IMR-90 (cell line): ENCODE data around the gene ERC2. TPM values are rescaled to one million over a fixed set of nuclear protein-coding genes. Genes with fewer than 3 reads are reported as not detected.

Experiments used
- ATAC-seq: fragments of 200-7000 bp; cut with Tn5 transposase; 2 replicates; pipeline ENCODE4 v1.9.1; 2020; ENCODE audit warnings: low read depth, mild to moderate bottlenecking, moderate library complexity
- BruUV-seq: library from RNA; stranded (reverse); fragments of 400-500 nt; replicated peaks from 2 replicates; lab custom pipeline; 2021; lab: Mats Ljungman, UMichigan
- CTCF ChIA-PET: fragments of 300-600 bp; formaldehyde crosslinking; extraction: SDS; loops from one replicate; lab custom pipeline; 2021; ENCODE audit warnings: antibody characterized with exemption; lab: Yijun Ruan, JAX
- POLR2A ChIA-PET: fragments of 300-600 bp; sonication (Branson Sonifier 250); formaldehyde crosslinking; loops from one replicate; lab custom pipeline; 2022; ENCODE audit warnings: antibody characterized with exemption; ENCODE audit not compliant: unreplicated experiment; lab: Charles Lee
- DNase-seq: peaks from one replicate; pipeline ENCODE4 v3.0.0; 2013
- H2AFZ ChIP-seq: replicated peaks from 2 replicates; pipeline ENCODE3; 2013; ENCODE audit warnings: low read length, mild to moderate bottlenecking; ENCODE audit not compliant: poor library complexity
- H2AK5ac ChIP-seq: 2 replicates; pipeline ENCODE4 v1.6.1; 2013; ENCODE audit warnings: low read depth, low read length, inconsistent platforms
- H2AK9ac ChIP-seq: replicated peaks from 2 replicates; pipeline ENCODE3; 2013; ENCODE audit warnings: mild to moderate bottlenecking, low read depth, low read length, moderate library complexity; ENCODE audit not compliant: poor library complexity
- H2BK120ac ChIP-seq: 2 replicates; pipeline ENCODE4 v1.6.1; 2013; ENCODE audit warnings: low read depth, low read length, inconsistent platforms
- H2BK15ac ChIP-seq: 3 replicates; pipeline ENCODE4 v1.6.1; 2013; ENCODE audit warnings: low read depth, low read length, inconsistent platforms
- H2BK20ac ChIP-seq: 2 replicates; pipeline ENCODE4 v1.6.1; 2013; ENCODE audit warnings: low read depth, mild to moderate bottlenecking, inconsistent platforms, low read length, moderate library complexity
- H2BK5ac ChIP-seq: 2 replicates; pipeline ENCODE4 v1.6.1; 2013; ENCODE audit warnings: mild to moderate bottlenecking, low read depth, low read length, inconsistent platforms; ENCODE audit not compliant: poor library complexity, severe bottlenecking
- H3K14ac ChIP-seq: replicated peaks from 2 replicates; pipeline ENCODE4 v1.6.1; 2013; ENCODE audit warnings: low read depth, low read length, inconsistent platforms
- H3K18ac ChIP-seq: 2 replicates; pipeline ENCODE4 v1.6.1; 2013; ENCODE audit warnings: low read depth, low read length, control low read depth
- H3K23ac ChIP-seq: 2 replicates; pipeline ENCODE4 v1.6.1; 2013; ENCODE audit warnings: low read depth, low read length, inconsistent platforms
- H3K27ac ChIP-seq: 2 replicates; pipeline ENCODE4 v1.5.1; 2013; ENCODE audit warnings: mild to moderate bottlenecking, control low read depth, low read length; ENCODE audit not compliant: insufficient read depth
- H3K27me3 ChIP-seq: 2 replicates; pipeline ENCODE4 v1.6.1; 2013; ENCODE audit warnings: low read length; ENCODE audit not compliant: control insufficient read depth, insufficient read depth
- H3K36me3 ChIP-seq: 2 replicates; pipeline ENCODE4 v1.6.1; 2013; ENCODE audit warnings: low read length, mixed read lengths; ENCODE audit not compliant: control insufficient read depth, insufficient read depth
- H3K4ac ChIP-seq: 2 replicates; pipeline ENCODE4 v1.6.1; 2013; ENCODE audit warnings: low read depth, low read length, inconsistent platforms
- H3K4me1 ChIP-seq: 2 replicates; pipeline ENCODE4 v1.6.1; 2013; ENCODE audit warnings: low read length, mixed read lengths; ENCODE audit not compliant: control insufficient read depth, insufficient read depth
- H3K4me2 ChIP-seq: 2 replicates; pipeline ENCODE4 v1.6.1; 2013; ENCODE audit warnings: low read depth, mild to moderate bottlenecking, control low read depth, low read length, moderate library complexity
- H3K4me3 ChIP-seq: 2 replicates; pipeline ENCODE4 v1.5.1; 2013; ENCODE audit warnings: low read depth, mild to moderate bottlenecking, control low read depth, low read length, moderate library complexity; ENCODE audit not compliant: insufficient read depth
- H3K56ac ChIP-seq: 2 replicates; pipeline ENCODE4 v1.6.1; 2013; ENCODE audit warnings: low read length, inconsistent platforms; ENCODE audit not compliant: insufficient read depth; ENCODE audit errors: extremely low read depth
- H3K79me1 ChIP-seq, 2 experiments: 2 replicates each; pipeline ENCODE4 v1.6.1; 2013; ENCODE audit warnings: low read length in 2 of 2, inconsistent platforms in 1 of 2, low read depth in 1 of 2
- H3K9ac ChIP-seq: 2 replicates; pipeline ENCODE4 v1.6.1; 2013; ENCODE audit warnings: low read depth, low read length, control low read depth
- H3K9me1 ChIP-seq: 2 replicates; pipeline ENCODE4 v1.6.1; 2013; ENCODE audit warnings: low read length, inconsistent platforms; ENCODE audit not compliant: insufficient read depth
- H3K9me3 ChIP-seq: 2 replicates; pipeline ENCODE4 v1.6.1; 2013; ENCODE audit warnings: low read length; ENCODE audit not compliant: control insufficient read depth, insufficient read depth
- H4K20me1 ChIP-seq: 2 replicates; pipeline ENCODE4 v1.6.1; 2013; ENCODE audit warnings: low read length, inconsistent platforms; ENCODE audit not compliant: insufficient read depth
- H4K5ac ChIP-seq: 2 replicates; pipeline ENCODE4 v1.6.1; 2013; ENCODE audit warnings: mild to moderate bottlenecking, low read depth, low read length, control low read depth
- H4K8ac ChIP-seq, 2 experiments: 2 replicates each; pipeline ENCODE4 v1.6.1; 2013; ENCODE audit warnings: low read depth in 2 of 2, low read length in 2 of 2, control low read depth in 1 of 2, inconsistent platforms in 1 of 2
- H4K91ac ChIP-seq: 2 replicates; pipeline ENCODE4 v1.6.1; 2013; ENCODE audit warnings: low read depth, low read length, inconsistent platforms; ENCODE audit not compliant: insufficient read depth
- BHLHE40 ChIP-seq: fragments of 150-350 bp; IDR thresholded peaks from 2 replicates; pipeline ENCODE4 v1.6.1; 2016; ENCODE audit warnings: mild to moderate bottlenecking, low read depth, low read length
- CEBPB ChIP-seq: IDR thresholded peaks from 2 replicates; pipeline ENCODE4 v1.6.1; 2012; ENCODE audit warnings: low read depth, low read length, improper control_type of control experiment
- CHD1 ChIP-seq: IDR thresholded peaks from 2 replicates; pipeline ENCODE4 v1.6.1; 2012; ENCODE audit warnings: low read depth, low read length, improper control_type of control experiment
- CTCF ChIP-seq: conservative IDR thresholded peaks from 2 replicates; pipeline ENCODE4 v1.5.1; 2012; ENCODE audit warnings: mild to moderate bottlenecking, low read depth, low read length, improper control_type of control experiment
- ELK1 ChIP-seq: fragments of 150-350 bp; IDR thresholded peaks from 2 replicates; pipeline ENCODE4 v1.6.1; 2016; ENCODE audit warnings: low read depth, mild to moderate bottlenecking, low read length, moderate library complexity, borderline replicate concordance
- FOS ChIP-seq: fragments of 150-350 bp; IDR thresholded peaks from 2 replicates; pipeline ENCODE4 v1.6.1; 2016; ENCODE audit warnings: low read depth, low read length
- MAFK ChIP-seq: IDR thresholded peaks from 2 replicates; pipeline ENCODE4 v1.6.1; 2012; ENCODE audit warnings: low read depth, low read length, improper control_type of control experiment
- MAZ ChIP-seq: IDR thresholded peaks from 2 replicates; pipeline ENCODE4 v1.6.1; 2012; ENCODE audit warnings: low read depth, mild to moderate bottlenecking, low read length, improper control_type of control experiment, moderate library complexity, borderline replicate concordance
- MXI1 ChIP-seq: IDR thresholded peaks from 2 replicates; pipeline ENCODE4 v1.6.1; 2012; ENCODE audit warnings: low read depth, mild to moderate bottlenecking, low read length, moderate library complexity, borderline replicate concordance
- NFE2L2 ChIP-seq: fragments of 150-350 bp; IDR thresholded peaks from 2 replicates; pipeline ENCODE4 v1.6.1; 2016; ENCODE audit warnings: low read depth, mild to moderate bottlenecking, low read length
- POLR2A ChIP-seq: IDR thresholded peaks from 2 replicates; pipeline ENCODE4 v1.6.1; 2012; ENCODE audit warnings: mild to moderate bottlenecking, low read depth, low read length
- RAD21 ChIP-seq: IDR thresholded peaks from 2 replicates; pipeline ENCODE4 v1.6.1; 2012; ENCODE audit warnings: low read length, improper control_type of control experiment
- RCOR1 ChIP-seq: IDR thresholded peaks from 2 replicates; pipeline ENCODE4 v1.6.1; 2012; ENCODE audit warnings: mild to moderate bottlenecking, low read length, improper control_type of control experiment; ENCODE audit not compliant: insufficient replicate concordance
- RFX5 ChIP-seq: IDR thresholded peaks from 2 replicates; pipeline ENCODE4 v1.8.0; 2012; ENCODE audit warnings: low read depth, mild to moderate bottlenecking, low read length, moderate library complexity
- SMC3 ChIP-seq: fragments of 150-350 bp; IDR thresholded peaks from 2 replicates; pipeline ENCODE4 v1.6.1; 2016; ENCODE audit warnings: low read depth, mild to moderate bottlenecking, antibody characterized with exemption, low read length, moderate library complexity
- USF2 ChIP-seq: fragments of 150-350 bp; IDR thresholded peaks from 2 replicates; pipeline ENCODE4 v1.6.1; 2017; ENCODE audit warnings: mild to moderate bottlenecking, antibody characterized with exemption, low read length, low read depth
- WGBS, 2 experiments: methylation state at CpG; one replicate each; pipeline versions ENCODE4 v1.1.5 to v1.1.7; 2013; ENCODE audit warnings: missing lambda C conversion rate in 2 of 2; ENCODE audit not compliant: insufficient read length in 1 of 2; ENCODE audit errors: extremely low coverage in 2 of 2; 5-methylcytosine and 5-hydroxymethylcytosine counted together
- dilution Hi-C: fragments of 300-500 bp; cut with HindIII; formaldehyde crosslinking; loops from one replicate; pipeline ENCODE4 v1.14.3; 2018; ENCODE audit warnings: low sequenced_read_pairs; ENCODE audit not compliant: unreplicated experiment
- in situ Hi-C: fragments of 300-500 bp; cut with MboI; formaldehyde crosslinking; loops from 3 replicates; pipeline ENCODE4 v1.14.3; 2019; ENCODE audit warnings: low sequenced_read_pairs, inconsistent platforms, mixed read lengths
- intact Hi-C: fragments of 100-400 bp; cut with micrococcal nuclease; formaldehyde crosslinking; loops from 2 replicates; pipeline ENCODE4 v1.10.0; 2022
- polyA plus RNA-seq, 3 experiments: library from polyadenylated mRNA; depleted of rRNA; stranded (reverse); fragments of >200 nt; gene quantifications; 2 replicates each; pipeline ENCODE4 v1.2.3, GENCODE V29; 2012; ENCODE audit warnings: low replicate concordance in 1 of 3
- total RNA-seq: library from RNA; depleted of rRNA; stranded (reverse); fragments of >200 nt; gene quantifications from 2 replicates; pipeline ENCODE4 v1.2.3, GENCODE V29; 2012

Gene ERC2
- total and polyA plus RNA-seq, 2 of the 4 experiments (the other 2 are of a cell fraction) = 0.17 to 0.18 TPM

GRCh38 chr3:55675478-55675877 lies 792.8 kb downstream of the ERC2 start:
- Histone ChIP-seq H3K9ac (no peak overlapping the region), H3K56ac (no peak overlapping the region), H3K18ac (no peak overlapping the region), H2AFZ (no peak overlapping the region), H2BK120ac (no peak overlapping the region), H3K79me1 (no peaks in the 10 kb centered on the region), H3K27me3 (no peaks in the 10 kb centered on the region), H4K5ac (no peak overlapping the region), H3K4ac (no peak overlapping the region), H4K20me1 (no peaks in the 10 kb centered on the region), H3K4me2 (no peak overlapping the region), H4K8ac (no peak overlapping the region), H3K36me3 (no peaks in the 10 kb centered on the region), H3K27ac (no peak overlapping the region), H2BK20ac (no peak overlapping the region), H3K9me3 (no peaks in the 10 kb centered on the region), H2BK5ac (no peak overlapping the region), H4K91ac (no peak overlapping the region), H3K4me3 (no peak overlapping the region), H3K14ac (no peak overlapping the region), H3K4me1 (no peaks in the 10 kb centered on the region), H2AK9ac (no peak overlapping the region), H3K23ac (no peak overlapping the region), H2AK5ac (no peak overlapping the region), H3K9me1 (no peaks in the 10 kb centered on the region), H2BK15ac (no peak overlapping the region)
- TF ChIP-seq POLR2A (no peak), MXI1 (no peak), MAZ (no peak), CHD1 (no peak), CEBPB (no peak), USF2 (no peak), ELK1 (no peak), MAFK (no peak), BHLHE40 (no peak), RFX5 (no peak), RAD21 (no peak), FOS (no peak), NFE2L2 (no peak), CTCF (no peak), SMC3 (no peak), RCOR1 (no peak)
- no CpG with 5 or more reads among the region's 3 CpGs for WGBS, 2 experiments
- DNase-seq (no peak), ATAC-seq (no peak)
- BruUV-seq = no TSS peak
- POLR2A ChIA-PET = no interaction called here
- CTCF ChIA-PET = no interaction called here
- dilution Hi-C loops = no loop called here
- in situ Hi-C loops = no loop called here
- intact Hi-C loops = no loop called here
